Measurements from ENCODE around the gene UBE2F.

DNA sequence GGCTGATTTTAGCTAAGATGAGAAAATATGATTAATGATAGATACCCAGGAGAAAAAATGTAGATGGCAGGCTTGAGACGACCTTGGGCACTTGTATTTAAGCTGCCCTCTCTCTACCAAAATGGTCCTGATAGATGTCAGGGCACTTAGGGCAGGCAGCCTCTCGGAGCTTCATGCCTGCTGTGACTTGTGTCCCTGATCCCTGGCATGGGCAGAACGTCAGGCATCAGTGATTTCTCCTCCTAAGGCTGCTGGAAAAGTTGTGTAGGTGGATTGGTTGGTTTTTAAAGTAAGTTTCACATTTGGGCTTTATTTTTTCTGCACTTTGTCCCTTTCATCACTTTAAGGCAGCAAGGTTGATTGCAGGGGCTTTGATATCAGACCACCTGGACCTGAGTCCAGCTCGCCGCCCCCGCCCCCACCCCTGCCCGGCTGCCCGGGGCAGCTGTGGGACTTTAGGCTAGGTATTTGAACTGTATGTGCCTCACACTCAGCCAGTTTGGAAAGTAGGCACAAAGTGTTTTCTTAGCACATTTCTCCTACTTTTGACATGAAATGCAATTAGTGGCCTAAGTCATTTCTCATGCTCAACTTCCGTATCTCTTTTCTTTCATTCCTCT, 59.0 kb downstream of the UBE2F start:
- TF ChIP-seq, protein P1, sequence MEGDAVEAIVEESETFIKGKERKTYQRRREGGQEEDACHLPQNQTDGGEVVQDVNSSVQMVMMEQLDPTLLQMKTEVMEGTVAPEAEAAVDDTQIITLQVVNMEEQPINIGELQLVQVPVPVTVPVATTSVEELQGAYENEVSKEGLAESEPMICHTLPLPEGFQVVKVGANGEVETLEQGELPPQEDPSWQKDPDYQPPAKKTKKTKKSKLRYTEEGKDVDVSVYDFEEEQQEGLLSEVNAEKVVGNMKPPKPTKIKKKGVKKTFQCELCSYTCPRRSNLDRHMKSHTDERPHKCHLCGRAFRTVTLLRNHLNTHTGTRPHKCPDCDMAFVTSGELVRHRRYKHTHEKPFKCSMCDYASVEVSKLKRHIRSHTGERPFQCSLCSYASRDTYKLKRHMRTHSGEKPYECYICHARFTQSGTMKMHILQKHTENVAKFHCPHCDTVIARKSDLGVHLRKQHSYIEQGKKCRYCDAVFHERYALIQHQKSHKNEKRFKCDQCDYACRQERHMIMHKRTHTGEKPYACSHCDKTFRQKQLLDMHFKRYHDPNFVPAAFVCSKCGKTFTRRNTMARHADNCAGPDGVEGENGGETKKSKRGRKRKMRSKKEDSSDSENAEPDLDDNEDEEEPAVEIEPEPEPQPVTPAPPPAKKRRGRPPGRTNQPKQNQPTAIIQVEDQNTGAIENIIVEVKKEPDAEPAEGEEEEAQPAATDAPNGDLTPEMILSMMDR (conservative IDR thresholded peaks at IDR 0.05; ENCODE audit: low read length) = no peak
- TF ChIP-seq EZH2phosphoT487 (IDR thresholded peaks at IDR 0.05; ENCODE audit: borderline replicate concordance, low read depth, low read length) = no peak
